GM18867 (cell line): ENCODE data around the gene MRGPRG.
"Not testable (repeated sequence)": the region's sequence is repeated elsewhere in the genome, so short reads cannot be mapped to it uniquely, and the experiment has no call there.

ENCODE experiments used
- ATAC-seq: cut with Tn5 transposase; IDR thresholded peaks from one replicate; pipeline ENCODE4 v1.9.1; 2021; ENCODE audit warnings: mild to moderate bottlenecking, moderate library complexity; ENCODE audit not compliant: unreplicated experiment

The MRGPRG gene

GRCh38 chr11:3218483-3219280, at the start of gene MRGPRG:
MRGPRG (minus strand) TSS chr11:3218813; CDS start chr11:3218813, 0 bp downstream.
- ATAC-seq: no peak

GRCh38 chr11:3262548-3262947, 43.9 kb upstream of the MRGPRG start:
- ATAC-seq: not testable (repeated sequence)

- ATAC-seq: not testable (repeated sequence)
Measured at GRCh38 chr11:3261831-3262230, 43.2 kb upstream of the MRGPRG start.

GRCh38 chr11:3257509-3257908, 38.9 kb upstream of the MRGPRG start:
- not testable (repeated sequence) for ATAC-seq

GRCh38 chr11:3255241-3255640, 36.6 kb upstream of the MRGPRG start:
- not testable (repeated sequence) for ATAC-seq

- not testable (repeated sequence) for ATAC-seq
Measured at GRCh38 chr11:3254773-3255172, 36.2 kb upstream of the MRGPRG start.

- no peak for ATAC-seq
Measured at GRCh38 chr11:3245071-3245470, 26.5 kb upstream of the MRGPRG start.

DNA sequence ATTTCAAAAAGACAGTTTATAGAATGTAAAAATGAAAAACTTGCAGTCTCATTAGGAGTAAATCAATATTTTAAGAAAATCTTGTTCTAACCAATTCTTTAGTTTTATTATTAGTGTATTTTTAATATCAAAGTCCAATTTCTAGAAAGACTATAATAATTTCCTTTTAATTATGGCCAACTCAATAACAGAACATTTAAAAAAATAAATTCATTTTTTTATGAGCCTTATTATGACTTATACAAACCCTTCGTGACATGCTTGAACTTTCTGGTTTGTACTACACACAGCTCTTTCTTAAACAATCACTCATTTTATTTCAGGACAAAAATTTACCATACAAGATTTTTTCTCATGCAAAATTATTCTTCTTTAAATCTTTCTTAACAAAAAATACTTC, 25.3 kb upstream of the MRGPRG start:
- ATAC-seq: no peak

- ATAC-seq: no peak
Measured at GRCh38 chr11:3237119-3237518, 18.5 kb upstream of the MRGPRG start.

DNA sequence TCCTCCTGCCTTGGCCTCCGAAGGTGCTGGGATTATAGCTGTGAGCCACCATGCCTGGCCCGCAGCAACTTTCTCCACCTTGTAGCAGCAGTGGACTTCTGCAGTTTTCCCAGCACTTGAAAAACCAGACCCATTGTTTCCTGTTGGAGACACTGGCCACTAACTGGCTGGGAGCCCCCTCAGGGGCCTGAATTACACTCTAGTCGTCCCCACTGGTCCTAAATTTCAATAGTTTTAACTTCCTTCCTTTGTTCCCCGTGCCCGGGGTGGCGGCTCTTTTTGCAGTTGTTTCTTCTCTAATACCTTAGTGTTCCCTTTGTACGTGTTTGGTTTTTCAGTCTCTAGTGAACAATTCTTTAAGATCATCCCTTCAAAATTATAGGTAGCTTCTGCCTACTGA, 16.2 kb upstream of the MRGPRG start:
- ATAC-seq: no peak

- no peak for ATAC-seq
Measured at GRCh38 chr11:3232956-3233355, 14.3 kb upstream of the MRGPRG start.

- no peak for ATAC-seq
Measured at GRCh38 chr11:3231851-3232744, 13.5 kb upstream of the MRGPRG start, which contains the start of gene MRGPRE. MRGPRE (minus strand) TSS chr11:3232417; CDS start chr11:3228799, 3,618 bp downstream.

- no peak for ATAC-seq
Measured at GRCh38 chr11:3231550-3231850, 12.9 kb upstream of the MRGPRG start.

DNA sequence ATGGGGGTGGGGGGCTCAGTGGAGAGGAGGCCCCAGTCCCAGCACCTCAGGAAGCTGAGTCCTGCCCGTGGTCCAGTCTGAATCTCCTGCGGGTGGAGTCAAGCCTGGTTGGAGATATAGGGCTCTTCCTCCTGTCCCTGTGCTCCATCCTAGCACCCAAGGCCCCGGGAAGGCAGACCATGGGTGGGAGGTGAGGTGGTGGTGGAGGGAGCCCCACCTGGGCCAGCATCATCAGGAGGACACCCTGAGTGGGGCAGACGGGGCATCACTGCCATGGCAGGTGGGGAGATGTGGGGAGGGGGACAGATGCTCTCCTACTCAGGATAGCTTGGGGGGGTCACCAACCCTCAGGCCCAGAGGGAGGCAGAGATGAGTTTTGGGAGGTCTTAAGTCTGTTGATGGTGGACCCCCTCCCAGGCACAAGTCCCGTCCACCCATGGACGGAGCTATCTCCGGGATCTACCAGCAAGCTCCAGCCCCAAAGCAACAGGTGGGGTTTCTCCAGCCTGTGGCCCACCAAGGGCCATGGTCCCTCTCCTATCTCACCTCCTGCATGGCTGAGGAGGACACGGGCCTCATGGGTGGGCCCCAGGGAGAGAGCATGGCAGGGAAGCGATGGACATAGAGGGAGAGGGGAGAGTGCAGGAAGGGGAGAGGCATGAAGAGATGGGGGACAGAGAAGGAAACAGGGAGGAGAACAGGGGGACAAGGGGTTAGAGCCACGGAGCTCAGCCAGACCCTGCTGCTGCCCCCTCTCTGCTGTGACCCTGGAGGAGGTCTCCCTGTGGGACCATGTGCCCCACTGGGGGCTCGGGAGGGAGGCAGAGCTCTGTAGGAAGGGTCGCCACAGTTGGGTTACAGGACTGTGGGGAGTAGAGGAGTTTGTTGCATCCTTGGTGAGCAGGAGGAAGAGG, 12.3 kb upstream of the MRGPRG start:
- no peak for ATAC-seq

GRCh38 chr11:3229673-3230630, 11.3 kb upstream of the MRGPRG start:
- no peak for ATAC-seq

- ATAC-seq: no peak
Measured at GRCh38 chr11:3228445-3228829, 9.8 kb upstream of the MRGPRG start.

DNA sequence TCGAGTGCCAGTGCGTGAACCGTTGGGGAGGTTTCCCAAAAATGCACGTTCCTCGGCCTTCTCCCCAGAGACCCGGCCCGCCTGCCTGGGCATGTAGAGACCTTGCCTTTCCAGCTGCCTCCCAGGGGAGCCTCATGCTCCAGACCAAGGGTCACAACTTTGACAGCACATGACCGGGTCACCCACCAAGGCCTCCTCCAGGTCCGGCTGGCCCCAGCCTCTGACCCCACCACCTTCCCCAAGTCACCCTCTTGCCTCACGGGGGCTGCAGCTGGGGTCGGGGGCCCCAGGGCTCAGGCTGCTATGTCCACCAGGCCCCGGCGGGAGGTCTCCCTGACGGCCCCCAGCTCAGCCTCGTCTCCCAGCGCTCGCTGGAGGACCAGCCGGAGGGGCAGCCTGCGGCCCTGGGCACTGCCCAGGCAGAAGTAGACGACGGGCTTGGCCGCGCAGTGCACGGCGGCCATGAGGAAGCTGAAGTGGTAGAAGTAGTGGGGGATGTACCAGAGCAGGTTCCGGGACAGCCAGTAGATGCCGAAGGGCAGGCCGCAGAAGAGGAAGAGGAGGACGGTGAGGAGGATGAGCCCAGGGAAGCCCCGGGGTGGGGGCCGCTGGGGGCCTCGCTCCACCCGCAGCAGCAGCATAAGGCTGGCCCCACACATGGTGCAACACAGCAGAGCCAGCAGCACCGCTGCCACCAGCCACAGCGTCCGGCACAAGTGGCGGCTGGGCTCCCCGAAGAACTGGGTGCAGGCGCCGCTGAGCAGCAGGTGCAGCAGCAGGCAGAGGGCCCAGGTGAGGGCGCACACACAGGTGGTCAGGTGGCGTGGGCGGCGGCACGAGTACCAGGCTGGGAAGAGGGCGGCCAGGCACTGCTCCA, 9.2 kb upstream of the MRGPRG start:
- ATAC-seq: no peak

DNA sequence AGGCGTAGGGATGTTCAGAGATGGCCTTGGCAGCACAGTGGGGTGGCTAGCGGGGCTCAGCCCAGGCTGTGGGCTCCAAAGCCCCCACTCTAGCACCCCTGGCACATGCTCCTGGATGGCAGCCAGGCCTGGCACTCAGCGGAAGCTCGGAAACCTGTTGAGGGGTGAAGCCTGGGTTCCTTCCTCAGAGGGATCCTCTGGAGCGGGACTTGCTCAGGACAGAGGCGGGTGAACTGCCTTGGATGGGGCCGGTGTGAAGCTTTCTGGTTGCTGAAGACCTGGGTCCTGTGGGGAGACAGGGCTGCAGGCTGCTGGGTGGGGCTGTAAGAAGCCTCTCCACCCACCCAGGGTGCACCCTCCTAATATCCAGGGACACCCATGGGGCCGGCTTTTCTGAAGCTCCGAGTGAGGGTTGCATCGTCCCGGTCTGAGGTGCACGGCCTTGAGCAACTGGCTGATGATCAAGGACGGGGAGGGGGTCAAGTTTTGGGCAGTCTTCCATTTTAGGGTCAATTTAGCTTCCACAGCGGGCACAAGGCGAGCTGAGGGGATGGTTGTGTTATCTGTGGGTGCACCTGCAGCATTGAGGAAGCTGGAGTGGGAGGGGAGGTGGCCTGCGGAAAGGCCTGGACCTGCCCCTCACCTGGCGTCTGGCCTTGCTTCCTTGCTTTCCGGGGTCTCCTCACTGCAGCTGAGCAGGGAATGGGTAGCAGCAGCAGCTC, 8.4 kb upstream of the MRGPRG start:
- no peak for ATAC-seq
